Cardiac ventricle fibroblast (primary cell): ENCODE measurements around the gene RSU1. TPM values are rescaled to one million over a fixed set of nuclear protein-coding genes. Genes with fewer than 3 reads are reported as not detected.

Experiments
- total RNA-seq: library from RNA; depleted of rRNA; stranded (reverse); fragments of >200 nt; gene quantifications from 2 replicates; pipeline ENCODE4 v1.2.3, GENCODE V29; 2015

RSU1 gene
- 55.5 and 66.0 TPM in 2 replicates for total RNA-seq

GRCh38 chr10:16817125-16818019, at the start of gene RSU1:
Gene RSU1, minus strand, starts transcription at chr10:16817424. Its CDS starts 343 bp downstream, at chr10:16817081.

